HCT116 (cell line): ENCODE measurements around the gene PTPA.

Experiments used
- CEBPB ChIP-seq: IDR thresholded peaks from 2 replicates; pipeline ENCODE4 v1.6.1; 2012; ENCODE audit warnings: low read depth
- ELF1 ChIP-seq: IDR thresholded peaks from 2 replicates; pipeline ENCODE4 v1.6.1; 2012; ENCODE audit warnings: low read depth, borderline replicate concordance
- EZH2 ChIP-seq: fragments of 200-600 bp; sonication (generic); IDR thresholded peaks from 2 replicates; pipeline ENCODE4 v1.6.1; 2017; ENCODE audit warnings: antibody characterized with exemption, mixed run types
- EZH2phosphoT487 ChIP-seq: fragments of 200-600 bp; IDR thresholded peaks from 2 replicates; pipeline ENCODE4 v1.6.1; 2018; ENCODE audit warnings: antibody characterized with exemption, borderline replicate concordance
- FOSL1 ChIP-seq: IDR thresholded peaks from 2 replicates; pipeline ENCODE4 v1.6.1; 2012; ENCODE audit warnings: low read depth
- POLR2A ChIP-seq: IDR thresholded peaks from 2 replicates; pipeline ENCODE4 v1.7.0; 2011; ENCODE audit warnings: borderline replicate concordance; ENCODE audit not compliant: insufficient read depth, insufficient read length; ENCODE audit errors: extremely low read depth
- SIN3A ChIP-seq: IDR thresholded peaks from 2 replicates; pipeline ENCODE4 v1.6.1; 2012; ENCODE audit warnings: low read depth
- YY1 ChIP-seq: IDR thresholded peaks from 2 replicates; pipeline ENCODE4 v1.6.1; 2011; ENCODE audit warnings: low read length, low read depth, moderate library complexity, mild to moderate bottlenecking; ENCODE audit not compliant: insufficient replicate concordance; ENCODE audit errors: extremely low read depth
- TF ChIP-seq, protein P1 (sequence below), 3 experiments: fragments of 200-600 bp in 1 of 3; sonication (generic) in 1 of 3; IDR thresholded peaks in 2 of 3; conservative IDR thresholded peaks in 1 of 3; 2 replicates each; pipeline ENCODE4 v1.5.1; 2012 to 2017; ENCODE audit warnings: low read depth in 2 of 3, low read length in 2 of 3, antibody characterized with exemption in 1 of 3, borderline replicate concordance in 1 of 3, control low read depth in 1 of 3, mild to moderate bottlenecking in 1 of 3, mixed read lengths in 1 of 3, mixed run types in 1 of 3, moderate library complexity in 1 of 3; ENCODE audit not compliant: insufficient read depth in 1 of 3
- TF ChIP-seq, protein P2 (sequence below): IDR thresholded peaks from 2 replicates; pipeline ENCODE4 v1.6.1; 2012

DNA sequence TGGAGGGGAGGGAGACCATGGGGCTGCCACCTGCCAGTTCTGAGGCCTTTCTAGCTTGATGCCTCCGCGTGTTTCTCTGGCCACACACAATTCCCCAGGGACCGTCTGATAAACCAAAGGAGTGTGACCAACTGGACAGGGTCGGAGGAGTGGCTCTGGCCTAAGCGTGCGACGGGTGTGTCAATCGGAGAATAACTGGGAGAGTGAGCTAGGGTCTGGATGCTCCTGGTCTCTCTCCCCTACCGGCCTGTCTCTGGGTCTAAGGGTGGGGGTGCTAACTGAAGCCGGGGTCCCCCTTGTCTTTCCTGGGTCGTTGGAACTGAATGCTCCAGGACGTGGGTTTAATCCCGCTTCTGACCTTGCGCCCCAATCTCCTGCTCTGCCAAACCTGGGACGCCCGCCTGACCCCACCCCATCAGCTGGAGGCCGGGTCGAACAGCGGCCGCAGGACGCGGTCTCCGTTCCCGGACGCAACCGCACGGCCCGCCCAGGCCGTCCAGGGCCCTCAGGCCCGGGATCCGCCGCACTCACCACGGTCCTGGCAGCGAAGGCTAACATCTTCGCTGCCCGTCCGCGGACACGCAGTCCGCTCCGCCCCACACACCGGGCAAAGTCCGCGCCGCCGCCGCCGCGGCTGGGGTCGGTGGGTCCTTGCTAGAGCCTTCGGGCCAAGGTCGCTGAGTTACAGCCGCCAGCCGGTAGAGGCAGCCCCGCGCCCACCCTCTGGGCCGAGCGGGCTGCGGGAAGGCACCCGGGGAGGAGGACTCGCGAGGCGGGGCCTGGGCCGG is 1.1 kb upstream of the PTPA start:
- TF ChIP-seq EZH2 (no peak), YY1 (no peak), POLR2A (no peak), CEBPB (no peak), ELF1 (no peak), EZH2phosphoT487 (no peak), SIN3A (no peak), FOSL1 (no peak)
- TF ChIP-seq, protein P1, sequence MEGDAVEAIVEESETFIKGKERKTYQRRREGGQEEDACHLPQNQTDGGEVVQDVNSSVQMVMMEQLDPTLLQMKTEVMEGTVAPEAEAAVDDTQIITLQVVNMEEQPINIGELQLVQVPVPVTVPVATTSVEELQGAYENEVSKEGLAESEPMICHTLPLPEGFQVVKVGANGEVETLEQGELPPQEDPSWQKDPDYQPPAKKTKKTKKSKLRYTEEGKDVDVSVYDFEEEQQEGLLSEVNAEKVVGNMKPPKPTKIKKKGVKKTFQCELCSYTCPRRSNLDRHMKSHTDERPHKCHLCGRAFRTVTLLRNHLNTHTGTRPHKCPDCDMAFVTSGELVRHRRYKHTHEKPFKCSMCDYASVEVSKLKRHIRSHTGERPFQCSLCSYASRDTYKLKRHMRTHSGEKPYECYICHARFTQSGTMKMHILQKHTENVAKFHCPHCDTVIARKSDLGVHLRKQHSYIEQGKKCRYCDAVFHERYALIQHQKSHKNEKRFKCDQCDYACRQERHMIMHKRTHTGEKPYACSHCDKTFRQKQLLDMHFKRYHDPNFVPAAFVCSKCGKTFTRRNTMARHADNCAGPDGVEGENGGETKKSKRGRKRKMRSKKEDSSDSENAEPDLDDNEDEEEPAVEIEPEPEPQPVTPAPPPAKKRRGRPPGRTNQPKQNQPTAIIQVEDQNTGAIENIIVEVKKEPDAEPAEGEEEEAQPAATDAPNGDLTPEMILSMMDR (IDR thresholded peaks at IDR 0.05 in 2 of 3, conservative IDR thresholded peaks at IDR 0.05 in 1 of 3; ENCODE audit: borderline replicate concordance in 1 of 3, insufficient read depth in 1 of 3, low read depth in 2 of 3, low read length in 2 of 3), result no peak
- TF ChIP-seq, protein P2, sequence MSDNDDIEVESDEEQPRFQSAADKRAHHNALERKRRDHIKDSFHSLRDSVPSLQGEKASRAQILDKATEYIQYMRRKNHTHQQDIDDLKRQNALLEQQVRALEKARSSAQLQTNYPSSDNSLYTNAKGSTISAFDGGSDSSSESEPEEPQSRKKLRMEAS, result no peak
